ENCODE results near the gene SPARCL1. TPM values are rescaled to one million over a fixed set of nuclear protein-coding genes. Genes with fewer than 3 reads are reported as not detected.

SPARCL1 gene
- total and polyA plus RNA-seq, 10 of the 15 experiments (the other 5 are each of a cell fraction or from before 2014, with no cell fraction given): 0.10 to 1.1 TPM; not detected in 8

DNA sequence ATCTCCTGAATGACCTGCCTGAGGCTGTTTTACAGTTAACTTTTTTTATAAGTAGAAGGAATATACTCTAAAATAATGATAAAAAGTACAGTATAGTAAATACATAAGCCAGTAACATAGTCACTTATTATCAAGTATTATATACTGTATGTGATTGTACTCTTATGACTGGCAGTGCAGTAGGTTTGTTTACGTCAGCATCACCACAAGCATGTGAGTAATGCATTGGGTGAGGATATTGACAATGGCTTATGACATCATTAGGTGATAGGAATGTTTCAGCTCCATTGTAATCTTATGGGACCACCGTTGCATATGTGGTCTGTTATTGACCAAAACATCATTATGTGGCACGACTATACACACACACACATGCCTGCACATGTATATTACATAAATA is 86.3 kb downstream of the SPARCL1 start:
- 96% methylated on average over 3 of the region's 3 CpGs for WGBS (ENCODE audit: insufficient coverage, insufficient replicate concordance, low lambda C conversion rate, missing lambda C conversion rate)
- Histone ChIP-seq H3K9me3 (replicated peaks; ENCODE audit: control insufficient read depth, insufficient read depth, low read length) (no peaks in the 10 kb centered on the region), H3K27me3 (replicated peaks in 1 of 2; ENCODE audit: control insufficient read depth in 2 of 2, insufficient read depth in 2 of 2, low read length in 1 of 2) (no peaks in the 10 kb centered on the region), H3K4me3 (no peak overlapping the region), H3K4me2 (ENCODE audit: control insufficient read depth, insufficient read depth) (no peak overlapping the region), H3K4me1 (ENCODE audit: control insufficient read depth, insufficient read depth, low read length) (no peaks in the 10 kb centered on the region), H4K20me1 (ENCODE audit: control insufficient read depth, insufficient read depth) (no peaks in the 10 kb centered on the region), H3K27ac (ENCODE audit: control insufficient read depth, insufficient read depth) (no peak overlapping the region), H2AFZ (ENCODE audit: control insufficient read depth, low read depth, low read length) (no peak overlapping the region), H3K9ac (ENCODE audit: control insufficient read depth, insufficient read depth, low read length) (no peak overlapping the region), H3K79me2 (ENCODE audit: control insufficient read depth, insufficient read depth, low read length) (no peaks in the 10 kb centered on the region), H3K36me3 (ENCODE audit: control insufficient read depth in 2 of 2, insufficient read depth in 2 of 2, low read length in 1 of 2) (peaks cover 0 to 8% of the 10 kb centered on the region in 2 experiments; a peak in 1 of 4 replicates)
- ChIA-PET CTCF (interaction anchor here (1.0 to 1.1 kb wide), 3 partner anchors 22 to 67 kb away, joined by 3 read pairs; no protein-coding TSS in a partner anchor), POLR2A (no interaction called here), RAD21 (ENCODE audit: unreplicated experiment) (no interaction called here), SMC1A (ENCODE audit: uncharacterized antibody, unreplicated experiment) (interaction anchor here (0.8 to 1.2 kb wide), 3 partner anchors 23 to 67 kb away, joined by 3 to 5 read pairs (median 4); no protein-coding TSS in a partner anchor)
- intact Hi-C loops (cut with micrococcal nuclease; ENCODE audit: unreplicated experiment) (no loop called here), in situ Hi-C loops (cut with MboI) (no loop called here)
- no TSS peak for BruUV-seq (replicated peaks)
- TF ChIP-seq HDAC6 (IDR thresholded peaks at IDR 0.05; ENCODE audit: unreplicated experiment): no peak
- DNase-seq (ENCODE audit: low read depth, low spot score) (no peak), ATAC-seq (no peak), FAIRE-seq (no peak)

DNA sequence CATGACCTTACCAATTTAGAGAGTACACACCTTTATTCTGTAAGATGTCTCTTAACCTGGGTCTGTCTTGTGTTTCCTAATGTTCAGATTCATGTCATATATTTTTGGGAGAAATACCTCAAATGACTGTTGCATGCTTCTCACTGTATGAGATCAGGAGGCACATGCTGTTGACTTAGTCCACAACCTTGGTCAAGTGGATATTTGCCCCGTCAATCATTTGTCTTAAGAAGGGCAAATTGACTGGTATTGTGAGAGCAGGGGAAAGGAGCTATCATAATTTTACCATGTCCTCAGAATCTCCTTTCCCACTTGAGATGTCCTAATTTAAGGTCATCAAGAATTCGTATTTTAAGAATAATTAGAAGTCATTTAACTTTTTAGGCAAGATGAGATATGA is 95.8 kb downstream of the SPARCL1 start:
- ChIA-PET CTCF (no interaction called here), RAD21 (ENCODE audit: unreplicated experiment) (no interaction called here), SMC1A (ENCODE audit: uncharacterized antibody, unreplicated experiment) (no interaction called here), POLR2A (no interaction called here)
- no peaks in the 10 kb centered on the region for H3K27me3 ChIP-seq (replicated peaks in 1 of 2; ENCODE audit: control insufficient read depth in 2 of 2, insufficient read depth in 2 of 2, low read length in 1 of 2)
- H3K79me2 ChIP-seq (ENCODE audit: control insufficient read depth, insufficient read depth, low read length): peaks cover 4% of the 10 kb centered on the region
- WGBS (ENCODE audit: insufficient coverage, insufficient replicate concordance, low lambda C conversion rate, missing lambda C conversion rate): 49% methylated on average over 2 of the region's 2 CpGs
- no TSS peak for BruUV-seq (replicated peaks)
- in situ Hi-C loops (cut with MboI): no loop called here
- DNase-seq (ENCODE audit: low read depth, low spot score) (no peak), ATAC-seq (no peak), FAIRE-seq (no peak)
- no peak overlapping the region for H2AFZ ChIP-seq (ENCODE audit: control insufficient read depth, low read depth, low read length)
- H3K36me3 ChIP-seq (ENCODE audit: control insufficient read depth in 2 of 2, insufficient read depth in 2 of 2, low read length in 1 of 2): peaks cover 0 to 8% of the 10 kb centered on the region in 2 experiments; a peak in 3 of 4 replicates
- H3K9ac ChIP-seq (ENCODE audit: control insufficient read depth, insufficient read depth, low read length): no peak overlapping the region
- H3K4me2 ChIP-seq (ENCODE audit: control insufficient read depth, insufficient read depth): no peak overlapping the region
- no peaks in the 10 kb centered on the region for H3K9me3 ChIP-seq (replicated peaks; ENCODE audit: control insufficient read depth, insufficient read depth, low read length)
- no peaks in the 10 kb centered on the region for H3K4me1 ChIP-seq (ENCODE audit: control insufficient read depth, insufficient read depth, low read length)
- intact Hi-C loops (cut with micrococcal nuclease; ENCODE audit: unreplicated experiment): no loop called here
- H3K27ac ChIP-seq (ENCODE audit: control insufficient read depth, insufficient read depth): no peak overlapping the region
- no peak overlapping the region for H3K4me3 ChIP-seq
- no peaks in the 10 kb centered on the region for H4K20me1 ChIP-seq (ENCODE audit: control insufficient read depth, insufficient read depth)
- TF ChIP-seq WRNIP1 (IDR thresholded peaks at IDR 0.05; ENCODE audit: borderline replicate concordance, low read depth, low read length) (no peak), NR2F1 (conservative IDR thresholded peaks at IDR 0.05) (no peak)

Measured in GM12878 (cell line).